Inflammatory macrophage treated with lipopolysaccharide for 1 hour (primary cell): ENCODE measurements around the gene MTCH1.

Experiments used
- DNase-seq, 2 donors: peaks; one replicate each; pipeline ENCODE4 v3.0.0-alpha.2; 2020 to 2022

Gene MTCH1

DNA sequence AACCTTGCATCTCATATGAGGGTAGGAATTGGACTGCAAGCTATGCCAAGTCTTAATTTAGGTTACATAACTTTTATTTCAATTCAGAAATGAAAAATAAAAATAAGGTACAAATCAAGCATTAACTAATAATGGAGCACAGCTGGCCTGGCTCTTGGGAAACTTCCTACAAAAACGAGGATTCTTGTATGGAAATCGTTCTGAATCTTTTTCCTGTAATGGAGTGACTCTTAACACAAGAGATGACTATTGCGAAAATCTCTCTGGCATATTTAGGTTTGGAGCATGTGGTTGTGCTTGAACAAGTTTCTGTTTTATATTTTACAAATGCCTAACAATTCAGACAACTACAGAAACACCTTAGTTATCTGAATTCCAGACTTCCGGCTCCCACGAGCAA, 65.5 kb downstream of the MTCH1 start:
- no peak for DNase-seq

DNA sequence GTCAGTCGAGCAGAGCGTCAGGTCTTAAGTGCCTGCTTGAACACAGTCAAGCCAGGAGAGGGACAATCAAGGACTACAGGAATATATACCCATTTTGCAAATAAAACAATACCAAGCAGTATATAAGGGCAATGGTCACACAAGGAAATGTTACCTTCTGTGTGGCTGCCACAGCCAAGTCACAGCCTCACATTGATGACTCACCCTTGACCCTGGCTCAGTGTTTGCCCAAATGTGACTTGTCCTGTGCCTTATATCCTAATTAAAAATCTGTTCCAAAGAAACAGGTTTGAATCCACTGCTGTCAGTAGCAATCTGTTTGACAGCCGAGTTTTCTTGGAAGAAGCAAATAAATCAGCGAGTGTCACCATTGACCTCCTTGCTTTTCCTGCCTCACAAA, 65.9 kb downstream of the MTCH1 start:
- DNase-seq, result no peak
